Raji (cell line): ENCODE results near the gene STK24.

ENCODE experiments used
- POLR2A ChIP-seq: IDR thresholded peaks from 2 replicates; pipeline ENCODE4 v1.6.1; 2011; ENCODE audit warnings: low read depth, low read length, control low read depth; ENCODE audit not compliant: insufficient read depth

Gene STK24

DNA sequence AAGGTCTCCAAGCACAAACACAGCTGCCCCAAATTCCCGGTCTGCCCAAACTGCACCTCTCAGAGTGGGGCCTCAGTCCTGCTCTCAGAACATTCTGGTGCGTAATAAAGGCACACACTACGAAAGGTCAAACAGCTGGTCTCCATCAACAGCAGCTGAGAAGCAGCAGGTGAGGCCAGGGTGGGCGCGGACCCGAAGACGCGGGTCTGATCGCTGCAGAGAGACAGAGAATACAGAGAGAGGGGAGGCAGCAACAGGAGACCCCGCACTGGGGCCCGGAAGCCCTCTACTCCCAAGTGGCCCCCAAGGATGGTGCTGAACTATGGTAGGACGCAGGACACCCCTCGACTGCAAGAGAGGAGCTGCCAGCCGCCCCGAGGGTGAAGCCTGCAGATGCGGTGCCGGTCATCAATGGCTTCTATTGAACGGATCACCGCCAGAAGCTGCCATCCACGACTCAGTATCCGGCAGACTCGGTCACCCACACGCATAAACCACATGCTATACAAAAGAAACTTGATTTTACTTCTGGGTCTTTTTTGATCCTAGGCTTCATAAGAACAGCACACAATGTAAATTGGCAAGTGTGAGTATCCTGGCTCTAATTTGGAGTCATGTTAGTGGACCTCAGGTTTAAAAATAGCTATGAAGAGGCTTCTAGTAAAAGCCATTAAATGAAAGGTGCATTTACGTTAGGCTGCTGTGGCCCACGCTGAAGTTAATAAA is 33.4 kb downstream of the STK24 start:
- no peak for TF ChIP-seq POLR2A

DNA sequence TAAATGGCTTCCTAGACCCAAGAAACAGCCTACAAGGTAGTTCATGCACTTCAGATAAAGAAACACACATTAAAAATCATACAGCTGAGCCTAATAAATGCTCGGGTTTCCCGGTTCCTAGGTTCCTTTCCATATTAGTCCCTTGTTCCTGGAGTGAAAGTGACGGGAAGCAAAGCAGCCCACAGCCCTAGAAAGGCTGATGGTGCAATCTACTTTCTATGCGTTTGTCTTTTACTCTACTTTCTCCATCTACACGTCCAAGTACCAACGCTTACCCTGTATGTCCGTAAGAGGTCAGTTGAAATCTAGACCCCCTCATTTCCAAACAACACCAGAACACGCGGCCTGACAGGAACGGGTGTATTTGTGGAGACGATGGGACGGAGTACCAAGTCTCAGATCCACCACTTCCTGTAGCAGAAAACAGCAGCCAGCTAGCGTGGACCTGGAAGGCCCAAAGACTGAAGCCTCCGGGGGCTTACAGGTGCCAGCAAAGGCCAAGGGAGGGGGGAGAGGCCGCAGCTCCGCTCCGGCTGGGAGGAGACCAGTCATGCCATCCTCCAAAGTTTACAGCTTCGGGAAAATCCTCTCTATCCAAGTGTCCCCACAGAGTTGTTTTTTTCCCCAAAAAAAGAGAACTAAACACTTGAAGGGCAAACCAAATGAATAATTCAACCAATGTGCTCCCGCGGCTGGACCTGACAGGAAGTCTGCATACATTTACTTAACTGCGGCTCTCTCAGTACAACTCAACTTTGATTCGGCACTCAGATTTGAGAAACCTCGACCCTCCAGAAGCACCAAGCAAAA is 34.1 kb downstream of the STK24 start:
- TF ChIP-seq POLR2A, result no peak

DNA sequence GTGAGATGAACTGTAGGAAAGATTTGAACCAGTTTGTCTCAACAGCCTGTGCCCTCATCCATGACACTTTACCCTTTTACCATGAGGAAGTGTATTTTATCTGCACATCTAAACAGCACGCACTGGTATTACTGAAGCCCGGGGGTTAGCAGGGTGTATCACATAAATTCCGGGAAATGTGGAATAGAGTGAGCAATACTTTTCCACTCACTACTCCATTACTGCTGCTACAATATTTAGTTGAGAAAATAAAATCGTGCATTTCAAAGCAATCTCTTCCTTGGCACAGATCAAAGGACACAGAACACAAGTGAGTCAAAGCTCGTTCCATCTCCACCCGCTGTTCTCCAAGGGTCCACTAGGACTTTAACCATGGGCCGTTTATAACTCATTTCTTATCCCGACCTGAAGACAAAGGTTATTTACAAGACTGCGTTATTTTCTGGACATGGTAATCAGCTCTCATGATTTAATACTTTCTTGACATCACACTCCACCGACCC is 35.2 kb downstream of the STK24 start:
- TF ChIP-seq POLR2A, result no peak

DNA sequence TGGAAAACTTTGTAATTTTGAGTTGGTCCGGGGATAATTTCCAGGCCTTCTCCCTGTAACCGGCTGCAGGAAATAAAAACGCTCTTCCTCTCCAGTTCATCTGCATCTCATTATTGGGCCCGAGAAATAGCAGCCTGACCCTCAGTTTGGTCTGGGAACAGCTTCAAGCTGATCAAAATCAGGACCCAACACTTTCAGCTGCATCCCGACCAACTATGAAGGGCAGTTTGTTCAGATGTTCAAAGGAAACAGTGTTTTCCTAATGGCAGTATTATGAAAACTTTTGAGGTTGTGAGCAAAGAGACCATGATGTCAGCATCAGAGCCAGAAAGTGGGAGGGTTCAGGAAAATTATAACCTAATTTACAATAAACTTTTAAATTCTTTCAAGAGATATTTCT is 35.7 kb downstream of the STK24 start:
- no peak for TF ChIP-seq POLR2A

DNA sequence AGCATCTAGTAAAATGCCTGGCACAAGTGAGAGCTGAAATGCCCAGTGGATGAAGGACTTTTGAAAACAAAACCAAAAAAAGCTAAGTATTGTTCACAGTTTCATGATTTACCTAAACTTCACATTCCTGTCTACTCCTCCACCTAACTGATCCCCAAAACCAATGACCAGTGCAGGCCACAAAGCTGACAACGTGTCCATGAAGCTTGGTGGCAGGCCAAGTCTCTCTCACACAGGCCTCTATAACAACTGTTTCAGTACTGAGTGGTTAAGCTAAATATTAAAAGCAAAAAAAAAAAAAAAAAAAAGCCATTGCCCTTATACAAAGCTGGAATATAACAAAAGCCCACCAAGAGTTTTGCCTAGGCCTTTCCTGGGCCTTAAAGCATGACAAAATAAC is 36.4 kb downstream of the STK24 start:
- no peak for TF ChIP-seq POLR2A

DNA sequence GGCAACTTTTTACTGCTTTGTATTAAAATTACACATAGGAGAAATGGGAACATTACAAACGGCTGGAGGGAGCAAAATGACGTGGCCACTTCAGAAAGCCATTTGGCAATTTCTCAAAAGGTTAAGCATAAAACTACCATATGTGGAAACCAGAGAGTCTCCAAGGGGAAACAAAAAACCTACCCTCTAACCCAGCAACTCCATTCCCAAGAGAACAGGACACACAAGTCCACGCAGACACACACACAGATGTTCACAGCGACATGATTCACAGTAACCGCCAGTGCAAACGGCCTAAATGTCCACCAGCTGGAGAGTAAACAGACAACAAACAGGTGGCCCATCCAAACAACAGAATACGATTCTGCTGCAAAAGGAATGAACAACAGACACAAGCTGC is 37.2 kb downstream of the STK24 start:
- no peak for TF ChIP-seq POLR2A

DNA sequence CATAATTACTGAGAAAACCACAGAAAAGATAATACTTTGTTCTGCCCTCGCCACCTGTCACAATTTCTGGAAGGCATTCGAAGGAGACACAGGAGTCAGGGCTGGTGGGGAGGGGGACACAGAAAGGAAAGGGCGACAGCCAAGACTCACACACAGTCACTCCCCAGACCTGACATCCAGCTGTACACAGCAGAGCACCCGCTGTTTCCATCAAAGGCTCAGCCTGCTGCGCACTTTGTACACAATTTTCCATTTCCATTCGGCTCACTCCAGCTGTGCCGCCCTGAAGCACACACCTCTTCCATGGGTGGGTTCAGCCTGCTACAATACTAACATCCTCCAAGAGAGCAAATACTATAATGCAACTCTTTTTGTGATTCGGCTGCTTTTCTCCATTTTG is 38.0 kb downstream of the STK24 start:
- TF ChIP-seq POLR2A, result no peak

DNA sequence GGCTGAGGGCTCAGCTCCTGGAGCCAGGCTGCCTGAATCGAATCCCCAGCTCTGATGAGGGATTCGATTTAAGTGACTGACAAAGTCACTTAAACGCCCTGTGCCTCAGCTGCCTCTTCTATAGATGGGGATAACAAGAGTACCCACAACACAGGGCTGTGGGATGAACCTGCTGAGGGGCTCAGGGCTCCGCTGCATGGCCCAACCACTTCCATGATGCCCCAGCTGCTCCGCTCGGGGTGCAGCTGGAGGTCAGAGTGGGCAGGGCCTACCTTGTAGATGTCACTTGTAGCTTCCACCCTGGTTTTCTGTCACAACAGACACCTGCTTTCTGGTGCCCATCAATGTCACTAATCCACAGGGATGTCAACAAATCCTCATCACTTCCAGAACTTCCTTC is 39.2 kb downstream of the STK24 start:
- TF ChIP-seq POLR2A, result no peak

DNA sequence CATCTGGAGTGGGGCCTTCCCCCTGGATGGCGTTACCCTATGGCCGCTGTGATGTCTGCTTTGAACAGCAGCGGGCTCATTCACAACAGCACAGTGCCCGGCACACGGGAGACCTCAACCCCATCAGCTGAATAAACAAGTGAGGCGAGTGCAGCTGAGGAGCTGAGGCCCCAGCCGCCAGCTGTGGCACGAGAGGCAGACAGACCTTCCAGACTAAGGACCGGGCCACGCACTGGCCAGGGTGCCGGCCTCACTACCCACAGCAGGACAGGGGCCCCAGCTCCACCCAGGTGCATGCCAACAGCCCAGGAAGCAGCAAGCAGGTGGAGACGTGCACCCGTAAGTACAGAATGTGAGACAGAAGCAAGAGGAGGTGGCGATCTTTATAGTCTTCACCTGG is 39.6 kb downstream of the STK24 start:
- TF ChIP-seq POLR2A, result no peak

DNA sequence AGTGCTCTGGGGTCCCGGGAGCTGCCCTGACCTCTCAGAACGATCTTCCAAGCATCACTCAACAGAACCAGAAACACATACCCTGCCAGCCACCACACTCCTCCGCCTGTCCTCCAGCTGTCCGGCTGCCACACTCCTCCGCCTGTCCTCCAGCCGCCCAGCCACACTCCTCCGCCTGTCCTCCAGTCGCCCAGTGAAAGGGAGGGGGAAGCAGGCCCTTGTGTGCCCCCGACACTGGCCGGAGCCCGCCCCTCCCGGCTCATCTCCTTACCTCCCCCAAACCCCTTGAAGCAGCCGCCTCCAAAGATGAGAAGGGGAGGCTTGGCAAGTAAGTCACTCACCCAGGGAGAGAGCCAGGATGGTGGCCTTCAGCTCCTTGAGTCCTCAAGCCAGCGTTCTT is 40.2 kb downstream of the STK24 start:
- no peak for TF ChIP-seq POLR2A

DNA sequence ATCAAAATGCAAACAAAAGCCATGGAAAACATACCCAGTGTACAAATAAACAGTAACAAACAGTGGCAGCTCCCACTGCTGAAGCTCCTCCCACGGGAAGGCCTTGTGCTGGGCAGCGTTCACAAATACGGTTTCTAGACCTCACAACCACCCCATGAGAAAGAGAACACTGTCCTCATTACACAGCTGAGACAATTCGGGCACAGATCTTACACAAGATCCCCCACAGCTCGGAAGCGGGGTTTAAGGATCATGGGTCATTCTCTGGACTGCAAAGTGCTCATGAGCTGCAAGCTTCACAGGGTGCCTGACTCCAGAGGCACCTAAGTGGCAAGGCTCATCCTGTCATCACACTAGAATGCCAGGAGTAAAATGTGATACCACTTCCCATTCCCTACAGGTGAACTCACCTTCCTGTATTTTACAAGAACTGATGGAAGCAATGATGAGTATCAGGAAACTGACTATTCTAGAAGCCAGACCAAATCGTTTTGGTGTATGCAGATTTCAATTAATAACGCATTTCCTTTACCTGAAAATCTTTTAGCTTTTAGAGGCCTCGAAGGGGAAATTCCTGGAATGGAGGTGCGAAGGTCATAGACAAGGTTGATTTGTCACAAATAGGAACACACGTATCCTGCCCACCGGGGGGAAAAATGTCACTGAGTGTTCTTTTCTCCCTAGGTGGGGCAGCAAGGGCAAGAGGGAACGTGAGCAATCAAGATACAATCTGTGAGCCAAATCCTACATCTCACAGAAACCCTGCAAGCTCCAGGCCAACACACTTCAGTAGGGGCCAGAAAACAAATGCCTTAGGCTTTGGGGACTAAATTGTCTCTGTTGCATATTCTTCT is 41.2 kb downstream of the STK24 start:
- no peak for TF ChIP-seq POLR2A

DNA sequence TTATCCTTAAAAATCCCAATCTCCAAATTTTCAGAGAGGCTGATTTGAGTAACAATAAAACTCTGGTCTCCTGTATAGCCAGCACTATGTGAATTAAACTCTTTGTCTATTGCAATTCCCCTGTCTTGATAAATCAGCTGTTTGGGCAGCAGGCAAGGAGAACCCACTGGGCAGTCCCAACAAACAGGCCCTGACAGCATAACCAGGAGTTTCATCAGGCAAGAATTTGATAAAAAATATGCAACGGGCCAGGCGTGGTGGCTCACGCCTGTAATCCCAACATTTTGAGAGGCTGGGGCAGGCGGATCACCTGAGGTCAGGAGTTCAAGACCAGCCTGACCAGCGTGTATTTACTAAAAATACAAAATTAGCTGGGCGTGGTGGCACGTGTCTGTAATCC is 42.1 kb downstream of the STK24 start:
- TF ChIP-seq POLR2A, result no peak

DNA sequence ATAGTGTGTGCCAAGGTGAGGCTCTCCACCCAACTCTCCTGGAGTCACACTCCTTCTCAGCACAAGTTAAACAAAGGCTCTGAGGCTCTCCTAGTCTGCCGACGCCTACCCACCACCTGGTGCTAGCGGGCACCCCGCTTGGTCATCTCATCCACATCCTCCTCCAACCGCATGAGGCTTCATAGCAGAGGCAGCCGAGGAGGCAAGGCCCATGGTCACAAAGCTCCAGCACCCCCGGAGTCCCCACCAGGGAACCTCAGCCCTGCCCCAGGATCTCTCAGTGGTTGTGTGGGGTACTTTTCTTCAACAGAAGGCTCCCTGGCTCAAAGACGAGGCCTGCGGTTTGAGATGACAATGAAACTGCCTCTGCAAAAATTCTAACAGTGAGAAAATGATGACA is 43.0 kb downstream of the STK24 start:
- no peak for TF ChIP-seq POLR2A

DNA sequence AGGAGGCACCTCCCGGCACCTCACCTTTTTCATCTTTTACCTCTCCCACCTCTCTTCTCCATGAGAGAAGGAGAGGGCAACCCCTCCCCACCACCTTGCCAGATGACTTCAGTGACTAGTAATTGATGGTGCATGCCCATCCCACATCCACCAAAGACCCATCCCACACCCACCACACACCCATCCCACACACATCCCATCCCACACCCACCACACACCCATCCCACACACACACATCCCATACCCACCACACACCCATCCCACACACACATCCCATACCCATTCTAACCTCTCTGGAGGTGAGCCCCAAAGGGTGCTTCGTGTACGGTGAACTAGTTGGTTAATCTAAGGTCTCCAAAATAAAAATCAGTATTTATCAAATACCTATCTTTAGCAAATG is 44.7 kb downstream of the STK24 start:
- no peak for TF ChIP-seq POLR2A

DNA sequence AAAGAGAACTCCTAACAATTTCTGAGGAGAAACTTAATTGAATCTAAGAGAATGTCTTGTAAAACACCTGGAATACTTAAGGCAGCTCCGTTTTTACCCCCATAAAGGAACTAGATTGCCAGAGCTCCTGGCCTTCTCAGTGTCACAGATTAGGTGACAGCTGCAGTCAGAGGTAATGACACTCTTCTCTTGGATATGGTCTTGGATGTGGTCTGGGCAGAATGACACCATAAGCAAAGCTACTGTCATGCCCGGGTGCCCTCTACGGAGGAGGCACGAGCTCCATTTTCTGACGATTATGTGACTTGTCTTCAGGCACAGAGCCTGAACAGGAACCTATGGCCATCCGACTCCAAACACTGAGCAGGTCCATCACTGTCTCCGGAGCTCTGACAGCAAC is 46.7 kb downstream of the STK24 start:
- TF ChIP-seq POLR2A, result no peak
